HG03103 (cell line): Measurements from ENCODE around the gene KCNG3.

Experiments
- ATAC-seq: cut with Tn5 transposase; IDR thresholded peaks from one replicate; pipeline ENCODE4 v1.9.1; 2021; ENCODE audit warnings: low read depth; ENCODE audit not compliant: unreplicated experiment

The KCNG3 gene

DNA sequence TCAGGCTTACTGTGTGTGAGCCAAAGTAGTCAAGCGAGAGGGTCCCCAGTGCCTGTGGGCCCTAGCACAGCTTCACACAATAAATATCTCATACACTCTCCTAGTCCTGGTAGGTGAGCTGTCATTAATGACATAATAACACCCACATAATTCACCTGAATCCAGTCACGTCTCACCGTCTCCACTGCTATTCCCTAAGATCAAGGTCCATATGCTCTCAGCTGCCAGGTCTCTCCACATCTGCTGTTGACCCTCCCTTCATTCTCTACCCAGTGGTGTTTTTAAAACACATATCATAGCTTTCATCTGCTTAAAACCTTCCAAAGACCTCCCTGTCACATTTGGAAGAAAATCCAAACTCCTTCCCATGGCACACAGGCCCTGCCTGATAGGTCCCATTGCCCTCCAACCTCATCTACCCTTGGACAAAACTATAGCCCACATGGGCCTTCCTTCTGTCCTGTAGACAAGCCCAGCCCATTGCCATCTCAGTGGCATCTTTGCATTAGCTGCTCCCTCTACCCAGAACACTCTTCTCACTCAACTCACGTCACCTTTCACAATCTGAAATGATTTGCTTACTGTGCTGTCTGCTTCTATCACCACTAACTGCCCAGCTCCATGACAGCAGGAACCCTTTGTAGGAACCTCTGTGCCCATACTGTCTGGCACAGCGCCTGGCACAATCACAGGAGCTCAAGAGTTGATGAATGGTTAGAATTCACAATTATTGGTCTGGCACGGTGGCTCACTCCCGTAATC lies 7.5 kb downstream of the KCNG3 start:
- ATAC-seq, result no peak

DNA sequence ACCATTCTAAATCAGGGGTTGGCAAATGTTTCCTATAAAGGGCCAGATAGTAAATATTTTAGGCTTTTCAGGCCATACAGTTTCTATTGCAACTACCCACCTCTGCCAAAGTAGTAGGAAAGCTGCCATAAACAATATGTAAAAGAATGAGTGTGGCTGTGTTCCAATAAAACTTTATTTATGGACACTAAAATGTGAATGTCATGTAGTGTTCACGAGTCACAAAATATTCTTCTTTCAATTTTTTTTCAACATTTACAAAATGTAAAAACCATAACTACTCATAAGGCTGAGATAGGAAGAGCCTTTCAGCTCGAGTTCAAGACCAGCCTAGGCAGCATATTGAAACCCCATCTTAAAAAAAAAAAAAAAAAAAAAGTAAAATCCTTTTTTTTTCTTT lies 13.4 kb downstream of the KCNG3 start:
- ATAC-seq, result no peak

DNA sequence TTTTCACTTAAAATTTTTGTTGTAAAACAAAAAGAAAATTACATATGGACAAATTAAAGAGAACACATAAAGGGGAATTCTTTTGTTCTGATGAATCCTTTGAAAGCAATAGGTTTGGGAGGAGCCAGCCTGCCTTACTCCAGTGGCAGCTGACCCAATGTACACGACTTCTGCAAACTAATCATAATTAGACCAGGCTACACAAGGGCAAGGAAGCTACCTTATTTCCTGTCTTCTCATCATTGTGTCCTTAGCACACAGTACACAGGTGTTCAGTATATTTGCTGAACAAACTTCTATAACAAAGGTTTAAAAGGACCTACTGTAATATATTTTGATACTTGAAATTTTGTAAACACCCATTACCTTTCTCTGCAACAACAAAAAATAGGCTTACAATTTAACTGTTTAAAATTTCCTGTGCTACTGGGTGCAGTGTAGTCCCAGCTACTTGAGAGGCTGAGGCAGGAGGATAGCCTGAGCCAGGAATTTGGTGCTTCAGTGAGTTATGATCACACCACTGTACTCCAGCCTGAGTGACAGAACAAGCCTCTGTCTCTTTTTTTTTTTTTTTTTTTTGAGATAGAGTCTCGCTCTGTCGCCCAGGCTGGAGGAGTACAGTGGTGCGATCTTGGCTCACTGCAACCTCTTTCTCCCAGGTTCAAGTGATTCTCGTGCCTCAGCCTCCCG lies 18.9 kb downstream of the KCNG3 start:
- no peak for ATAC-seq

DNA sequence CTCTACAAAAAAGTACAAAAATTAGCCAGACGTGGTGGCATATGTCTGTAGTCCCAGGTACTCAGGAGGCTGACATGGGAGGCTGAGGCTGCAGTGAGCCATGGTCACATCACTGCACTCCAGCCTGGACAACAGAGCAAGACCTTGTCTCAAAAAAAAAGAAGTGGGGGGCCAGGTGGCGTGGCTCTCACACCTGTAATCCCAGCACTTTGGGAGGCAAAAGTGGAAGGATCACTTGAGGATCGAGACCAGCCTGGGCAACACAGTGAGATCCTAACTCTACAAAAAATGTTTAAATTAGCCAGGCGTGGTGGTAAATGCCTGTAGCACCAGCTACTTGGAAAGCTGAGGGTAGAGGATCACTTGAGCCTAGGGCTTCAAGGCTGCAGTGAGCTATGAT lies 23.1 kb downstream of the KCNG3 start:
- ATAC-seq, result no peak

DNA sequence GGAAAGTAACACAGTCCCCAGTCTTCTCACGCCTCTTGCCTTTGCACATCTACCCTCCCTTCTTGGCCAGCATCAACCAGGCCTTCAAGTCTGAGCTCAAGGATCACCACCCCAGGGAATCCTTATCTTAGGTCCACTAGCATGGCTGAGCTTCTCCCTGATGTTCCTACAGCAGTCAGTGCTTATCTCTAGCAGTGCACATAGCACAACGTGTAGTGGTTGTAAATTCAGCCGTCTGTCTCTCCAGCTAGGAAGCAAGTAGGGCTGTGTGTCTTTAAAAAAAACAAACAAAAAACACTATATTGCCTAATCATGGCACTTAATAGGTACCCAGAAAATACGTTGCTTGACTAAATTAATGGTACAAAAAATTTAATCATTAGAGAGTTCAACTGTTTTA lies 29.2 kb downstream of the KCNG3 start:
- no peak for ATAC-seq

DNA sequence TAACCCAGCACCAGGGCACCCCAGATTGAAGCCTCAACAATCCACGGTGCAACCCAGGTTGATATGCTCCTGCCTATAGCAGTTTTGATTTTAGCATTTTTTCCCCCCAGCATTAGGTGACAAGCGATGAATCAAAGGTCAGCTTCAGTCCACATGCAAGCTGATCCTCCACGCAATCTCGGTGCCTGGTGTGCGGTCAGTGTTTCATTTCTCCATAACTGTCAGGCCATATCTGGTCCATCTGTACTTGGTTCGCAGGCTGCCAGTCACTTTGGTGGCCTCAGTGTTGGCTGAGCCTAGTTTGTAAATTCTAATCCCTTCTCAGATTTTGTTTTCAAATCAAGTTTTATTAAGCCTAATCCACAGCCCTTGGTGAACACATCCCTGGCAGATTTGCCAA lies 30.2 kb downstream of the KCNG3 start:
- no peak for ATAC-seq

DNA sequence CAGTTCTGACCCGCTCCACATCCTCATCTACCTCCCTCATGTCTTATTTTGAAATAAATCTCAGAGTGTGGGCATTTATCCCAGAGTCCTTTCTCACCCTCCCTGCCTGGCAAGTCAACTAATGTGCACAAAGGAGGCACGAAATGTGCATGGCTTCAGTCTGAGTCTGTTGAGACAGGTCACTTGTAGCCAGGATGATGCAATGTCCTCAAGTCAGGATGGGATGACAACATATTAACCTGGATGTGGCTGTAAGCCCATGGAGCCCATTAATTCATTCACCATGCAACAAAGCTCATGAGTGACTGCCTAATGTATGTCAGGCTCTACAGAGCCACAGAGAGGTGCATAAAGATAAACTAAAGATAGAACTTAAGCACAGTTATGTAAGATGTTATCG lies 34.5 kb downstream of the KCNG3 start:
- ATAC-seq, result no peak

DNA sequence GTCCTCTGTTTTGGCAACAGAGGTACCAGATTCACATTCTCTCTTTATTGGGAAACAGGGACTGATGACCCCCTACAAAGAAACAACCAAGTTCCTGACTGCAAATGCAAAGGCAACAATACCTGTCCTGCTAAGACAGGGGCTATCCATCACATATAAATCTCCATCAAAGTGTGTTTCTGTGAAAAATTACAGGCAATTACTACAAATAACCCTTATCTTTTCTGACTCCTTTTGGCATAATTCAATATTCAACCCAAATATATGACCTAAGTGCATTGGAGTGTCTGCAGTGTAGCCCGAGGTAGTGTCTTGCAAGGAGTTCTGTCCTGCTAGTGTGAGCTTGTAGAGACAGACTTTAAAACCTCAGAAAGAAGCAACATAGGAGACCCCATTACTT lies 35.4 kb downstream of the KCNG3 start:
- ATAC-seq, result no peak

DNA sequence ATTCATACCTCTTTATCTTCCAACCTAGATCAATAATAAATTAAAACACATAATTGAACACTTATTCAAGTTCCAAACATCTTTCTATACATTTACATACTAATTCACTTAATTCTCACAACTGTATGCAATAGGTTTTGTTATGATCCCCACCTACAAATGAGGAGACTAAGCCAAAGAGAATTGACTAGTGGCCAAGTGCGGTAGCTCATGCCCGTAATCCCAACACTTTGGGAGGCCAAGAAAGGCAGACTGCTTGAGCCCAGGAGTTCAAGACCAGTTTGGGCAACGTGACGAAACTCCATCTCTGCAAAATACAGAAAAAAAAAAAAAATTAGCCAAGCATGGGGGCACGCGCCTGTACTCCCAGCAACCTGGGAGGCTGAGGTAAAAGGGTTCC lies 36.8 kb downstream of the KCNG3 start:
- ATAC-seq, result no peak

DNA sequence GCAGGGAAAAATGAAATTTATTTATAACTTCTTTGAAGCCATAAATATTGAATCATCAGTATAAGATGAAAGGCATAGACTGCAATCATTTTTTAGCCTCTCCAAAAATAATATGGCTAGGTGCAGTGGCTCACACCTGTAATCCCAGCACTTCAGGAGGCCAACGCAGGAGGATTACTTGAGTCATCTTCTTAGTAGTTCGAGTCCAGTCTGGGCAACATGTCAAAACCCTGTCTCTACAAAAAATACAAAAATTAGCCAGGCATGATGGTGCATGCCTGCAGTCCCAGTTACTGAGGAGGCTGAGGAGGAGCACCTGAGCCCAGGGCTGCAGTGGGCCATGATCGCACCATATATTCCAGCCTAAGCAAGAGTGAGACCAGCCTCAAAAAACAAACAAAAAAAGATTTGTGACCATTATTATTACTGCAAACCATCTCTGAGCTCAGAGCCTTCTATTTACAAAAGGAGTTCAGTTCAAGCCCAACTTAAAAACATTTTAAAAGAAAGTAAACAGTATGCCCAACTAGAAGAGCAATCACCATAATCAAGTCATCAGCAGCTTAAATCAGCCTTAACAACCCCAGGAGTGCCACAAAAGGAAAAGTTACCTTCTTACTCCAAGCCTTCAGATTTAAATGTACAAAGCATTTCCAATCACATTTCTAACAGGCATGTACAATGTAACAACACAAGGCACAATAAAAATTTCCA lies 37.5 kb downstream of the KCNG3 start:
- no peak for ATAC-seq

DNA sequence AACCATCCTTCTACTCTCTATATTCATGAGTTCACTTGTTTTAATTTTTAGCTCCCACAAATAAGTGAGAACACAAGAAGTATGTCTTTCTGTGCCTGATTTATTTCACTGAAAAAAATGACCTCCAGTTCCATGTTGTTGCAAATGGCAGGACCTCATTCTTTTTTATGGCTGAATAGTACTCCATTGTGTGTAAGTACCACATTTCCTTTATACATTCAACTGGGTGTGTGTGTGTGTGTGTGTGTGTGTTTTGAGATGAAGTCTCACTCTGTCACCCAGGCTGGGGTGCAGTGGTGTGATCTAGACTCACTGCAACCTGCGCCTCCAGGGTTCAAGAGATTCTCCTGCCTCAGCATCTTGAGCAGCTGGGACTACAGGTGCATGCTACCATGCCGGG lies 41.2 kb downstream of the KCNG3 start:
- no peak for ATAC-seq

DNA sequence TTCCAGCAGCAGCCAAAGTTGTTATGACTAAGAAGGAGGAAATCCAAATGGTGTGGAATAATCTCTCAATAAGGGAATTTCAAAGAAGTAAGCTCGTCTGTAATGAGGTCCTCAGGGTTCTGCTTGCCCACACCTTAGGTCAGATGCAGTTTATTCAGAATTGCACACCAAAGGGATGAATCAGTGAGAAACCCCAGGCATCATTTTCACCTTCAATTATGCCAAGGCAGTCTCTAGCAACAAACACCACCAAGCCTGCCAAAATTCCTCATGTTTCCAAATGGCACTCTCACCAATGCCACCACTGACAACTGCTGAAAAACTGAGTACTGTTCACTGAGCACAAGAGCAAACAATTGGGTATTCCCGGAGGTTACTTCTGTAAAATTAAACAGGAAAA lies 43.6 kb downstream of the KCNG3 start:
- ATAC-seq, result no peak

DNA sequence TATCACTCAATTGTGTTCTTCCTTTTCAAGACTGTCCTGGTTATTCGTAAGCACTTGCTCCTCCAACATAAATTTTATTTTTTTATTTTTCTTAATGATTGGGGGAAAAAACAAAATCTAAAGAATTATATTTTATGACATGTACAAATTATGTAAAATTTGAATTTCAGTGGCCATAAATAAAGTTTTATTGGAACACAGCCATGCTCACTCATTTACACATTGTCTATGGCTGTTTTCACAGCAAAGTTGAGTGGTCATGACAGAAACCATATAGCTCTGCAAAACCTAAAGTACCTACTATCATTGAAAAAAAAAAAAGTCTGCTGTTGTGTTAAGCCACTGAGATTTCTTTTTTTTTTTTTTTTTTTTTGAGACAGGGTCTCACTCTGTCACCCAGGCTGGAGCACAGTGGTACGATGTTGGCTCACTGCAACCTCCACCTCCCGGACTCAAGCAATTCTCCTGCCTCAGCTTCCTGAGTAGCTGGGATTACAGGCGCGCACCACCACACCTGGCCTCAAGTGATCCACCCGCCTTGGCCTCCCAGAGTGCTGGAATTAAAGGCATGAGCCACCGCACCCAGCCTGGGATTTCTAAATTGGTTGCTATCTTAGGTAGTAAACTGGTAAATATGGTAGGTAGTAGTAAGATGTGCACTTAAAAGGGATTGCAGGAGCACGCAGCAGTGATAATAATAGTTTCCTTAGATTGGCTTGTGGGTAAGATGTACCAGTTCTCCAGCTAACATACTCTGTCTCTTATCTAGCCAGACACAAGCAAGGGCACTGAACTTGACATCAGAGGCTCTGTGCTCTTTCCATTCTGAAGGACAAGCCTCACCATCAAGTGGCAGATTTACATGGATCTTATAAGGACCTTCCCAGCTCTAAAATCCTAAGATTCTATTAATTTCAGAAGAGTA lies 44.4 kb downstream of the KCNG3 start:
- ATAC-seq, result no peak

DNA sequence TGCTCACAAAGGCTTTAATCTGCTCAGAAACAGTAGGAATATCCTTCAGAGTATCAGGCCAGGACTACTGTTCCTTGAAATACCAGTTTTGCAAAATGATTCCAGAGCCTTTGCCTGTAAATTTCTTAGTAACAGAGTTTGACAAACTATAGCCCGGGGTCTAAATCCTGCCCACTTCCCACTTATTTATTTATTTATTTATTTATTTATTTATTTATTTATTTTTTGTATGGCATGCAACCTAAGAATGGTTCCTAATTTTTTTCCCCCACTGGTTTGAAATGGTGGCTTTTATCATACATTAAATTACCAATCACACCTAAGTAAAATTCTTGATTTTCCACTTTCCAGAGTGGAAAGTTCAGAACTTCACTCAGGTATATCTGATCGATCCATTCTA lies 45.6 kb downstream of the KCNG3 start:
- ATAC-seq, result no peak

DNA sequence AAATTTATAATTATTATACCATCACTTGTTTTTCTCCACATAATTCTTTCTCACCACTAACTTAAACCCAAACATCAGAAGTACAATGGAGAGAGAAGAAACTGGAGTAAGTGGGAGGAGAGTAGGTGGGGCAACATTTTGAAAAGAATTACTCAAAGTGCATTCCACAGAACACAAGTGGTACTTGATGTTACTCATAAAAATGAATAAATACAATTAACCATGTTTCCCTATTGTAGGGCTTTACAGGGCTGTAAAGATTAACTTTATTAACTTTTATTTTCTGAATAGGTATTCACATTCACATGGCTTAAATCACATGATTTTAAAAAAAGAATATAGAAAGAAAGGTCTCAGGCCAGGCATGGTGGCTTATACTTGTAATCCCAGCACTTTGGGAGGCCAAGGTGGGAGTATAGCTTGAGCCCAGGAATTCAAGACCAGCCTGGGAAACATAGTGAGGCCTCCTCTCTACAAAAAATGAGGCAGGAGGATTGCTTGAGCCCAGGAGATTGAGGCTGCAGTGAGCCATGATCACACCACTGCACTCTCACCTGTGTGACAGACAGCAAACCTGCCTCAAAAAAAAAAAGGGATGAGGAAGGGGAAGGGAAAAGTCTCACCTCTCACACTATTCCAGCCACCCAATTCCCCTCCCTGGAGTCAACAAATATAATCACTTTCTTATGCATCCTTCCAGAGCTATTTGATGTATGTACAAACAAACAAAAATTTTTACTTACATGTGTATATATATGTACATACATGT lies 47.1 kb downstream of the KCNG3 start:
- ATAC-seq, result no peak

DNA sequence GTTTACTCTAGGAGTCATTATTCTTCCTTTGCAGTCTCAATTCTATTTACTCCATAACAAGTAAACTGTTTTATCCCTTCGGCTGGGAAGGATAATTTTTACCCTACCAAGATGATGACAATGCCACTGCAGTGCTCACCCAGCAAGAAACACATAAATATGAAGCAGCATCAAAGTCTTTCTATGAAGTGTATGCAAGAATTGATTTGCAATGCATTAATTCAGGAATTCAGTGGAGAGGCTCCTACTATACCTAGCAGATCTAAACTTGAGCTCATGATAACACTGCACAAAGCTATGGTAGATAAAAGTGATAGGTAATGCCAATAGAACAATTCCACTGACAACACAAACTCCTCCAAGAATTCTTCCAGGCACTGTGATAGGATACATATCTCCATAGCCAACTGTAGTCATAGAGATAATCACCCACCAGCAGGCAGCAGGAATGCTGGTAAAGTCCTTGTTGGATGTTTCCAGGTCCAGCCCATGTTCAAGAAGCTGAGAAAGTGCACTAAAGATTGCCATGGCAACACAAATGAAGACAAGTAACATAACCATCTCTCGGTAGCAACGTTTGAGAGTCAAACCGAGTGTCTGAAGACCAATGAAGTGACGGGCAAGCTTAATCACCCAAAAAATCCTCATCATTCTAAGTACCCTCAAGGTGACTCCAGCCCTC lies 49.9 kb downstream of the KCNG3 start:
- ATAC-seq, result no peak

DNA sequence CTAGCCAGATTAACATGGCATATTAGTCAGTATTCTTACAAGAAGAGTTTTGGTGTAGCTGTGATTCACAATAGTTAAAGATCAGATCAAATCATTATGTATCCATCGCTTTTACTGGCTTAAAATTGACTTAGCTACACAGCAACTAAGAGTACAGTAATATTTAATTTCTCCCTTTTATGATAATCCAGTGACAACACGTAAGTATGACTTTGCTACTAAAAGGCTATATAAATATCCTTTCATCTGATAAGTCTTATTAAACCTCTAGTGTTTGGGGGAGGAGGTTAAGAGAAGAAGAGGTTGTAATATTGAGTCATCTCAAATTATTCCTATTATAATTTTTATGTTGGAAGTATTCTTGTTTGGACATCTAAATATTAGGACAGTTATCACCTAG lies 51.0 kb downstream of the KCNG3 start:
- ATAC-seq, result no peak

DNA sequence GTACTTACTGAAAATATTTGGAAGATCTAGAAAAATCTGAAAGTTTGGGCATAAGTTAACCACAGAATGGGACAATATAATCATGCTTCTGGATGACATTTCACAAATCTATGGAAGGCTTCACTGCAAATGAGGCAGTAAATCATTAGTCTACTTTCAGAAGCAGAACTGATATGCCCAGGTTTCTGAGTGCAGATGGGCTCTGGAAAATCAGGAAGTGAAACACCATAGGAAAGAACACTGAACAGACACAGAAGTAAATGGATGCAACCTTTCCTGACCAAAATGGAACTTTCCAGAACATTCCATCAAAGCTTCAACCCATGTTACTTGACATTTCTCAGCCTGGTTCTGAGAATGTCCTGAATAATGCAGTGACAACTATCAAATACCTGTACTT lies 55.1 kb downstream of the KCNG3 start:
- ATAC-seq, result no peak

DNA sequence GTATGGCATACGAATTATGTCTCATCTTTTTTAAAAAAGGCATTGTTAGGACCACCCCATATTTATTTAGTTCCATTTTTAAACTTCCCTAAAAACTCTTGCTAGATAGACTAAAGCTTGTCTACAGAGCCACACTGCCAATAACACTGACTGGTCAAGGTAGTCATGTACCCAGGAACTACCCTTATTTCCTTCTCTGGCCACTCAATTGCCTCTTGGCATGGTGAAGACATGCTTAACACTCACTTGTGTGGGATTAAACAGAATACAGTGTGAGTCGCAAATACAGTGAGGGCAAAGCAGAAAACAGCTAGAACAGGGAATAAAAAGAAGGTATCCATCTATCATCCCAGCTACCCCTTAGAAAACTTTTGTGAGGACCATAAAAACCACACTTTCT lies 57.4 kb downstream of the KCNG3 start:
- ATAC-seq, result no peak
